ENCODE results near the gene ATP7A. TPM values are rescaled to one million over a fixed set of nuclear protein-coding genes. Genes with fewer than 3 reads are reported as not detected.
"Not testable (repeated sequence)": the region's sequence is repeated elsewhere in the genome, so short reads cannot be mapped to it uniquely, and the experiment has no call there.

The ATP7A gene
- polyA plus RNA-seq, 1 donor from 2014 or later = 6.2 TPM

- no peaks in the 10 kb centered on the region for H3K36me3 ChIP-seq (ENCODE audit: insufficient read depth, low read length)
- no peaks in the 10 kb centered on the region for H3K27me3 ChIP-seq (ENCODE audit: insufficient read depth, low read depth, low read length)
- no peaks in the 10 kb centered on the region for H4K20me1 ChIP-seq (ENCODE audit: insufficient read depth)
- H3K4me2 ChIP-seq (ENCODE audit: low read length) = no peak overlapping the region
- peaks cover 13% of the 10 kb centered on the region for H3K79me2 ChIP-seq (replicated peaks; ENCODE audit: insufficient read depth, low read length)
- no peak overlapping the region for H3K4me3 ChIP-seq (ENCODE audit: low read length)
- no peak overlapping the region for H2AFZ ChIP-seq (ENCODE audit: low read depth, low read length)
- H3K9me3 ChIP-seq (ENCODE audit: low read length) = no peaks in the 10 kb centered on the region
- no peak for TF ChIP-seq CTCF (IDR thresholded peaks at IDR 0.05; ENCODE audit: poor library complexity, severe bottlenecking)
- no peak for TF ChIP-seq RAD21 (conservative IDR thresholded peaks at IDR 0.05)
- no peak for TF ChIP-seq EZH2 (IDR thresholded peaks at IDR 0.05; ENCODE audit: borderline replicate concordance, insufficient read depth, low read length, poor library complexity, severe bottlenecking)
- no peak for TF ChIP-seq SMC3 (conservative IDR thresholded peaks at IDR 0.05; ENCODE audit: poor library complexity)
- no peak for TF ChIP-seq TAF1 (IDR thresholded peaks at IDR 0.05; ENCODE audit: low read depth)
- TF ChIP-seq EP300 (conservative IDR thresholded peaks at IDR 0.05; ENCODE audit: poor library complexity, severe bottlenecking) = no peak
- TF ChIP-seq, protein P1, sequence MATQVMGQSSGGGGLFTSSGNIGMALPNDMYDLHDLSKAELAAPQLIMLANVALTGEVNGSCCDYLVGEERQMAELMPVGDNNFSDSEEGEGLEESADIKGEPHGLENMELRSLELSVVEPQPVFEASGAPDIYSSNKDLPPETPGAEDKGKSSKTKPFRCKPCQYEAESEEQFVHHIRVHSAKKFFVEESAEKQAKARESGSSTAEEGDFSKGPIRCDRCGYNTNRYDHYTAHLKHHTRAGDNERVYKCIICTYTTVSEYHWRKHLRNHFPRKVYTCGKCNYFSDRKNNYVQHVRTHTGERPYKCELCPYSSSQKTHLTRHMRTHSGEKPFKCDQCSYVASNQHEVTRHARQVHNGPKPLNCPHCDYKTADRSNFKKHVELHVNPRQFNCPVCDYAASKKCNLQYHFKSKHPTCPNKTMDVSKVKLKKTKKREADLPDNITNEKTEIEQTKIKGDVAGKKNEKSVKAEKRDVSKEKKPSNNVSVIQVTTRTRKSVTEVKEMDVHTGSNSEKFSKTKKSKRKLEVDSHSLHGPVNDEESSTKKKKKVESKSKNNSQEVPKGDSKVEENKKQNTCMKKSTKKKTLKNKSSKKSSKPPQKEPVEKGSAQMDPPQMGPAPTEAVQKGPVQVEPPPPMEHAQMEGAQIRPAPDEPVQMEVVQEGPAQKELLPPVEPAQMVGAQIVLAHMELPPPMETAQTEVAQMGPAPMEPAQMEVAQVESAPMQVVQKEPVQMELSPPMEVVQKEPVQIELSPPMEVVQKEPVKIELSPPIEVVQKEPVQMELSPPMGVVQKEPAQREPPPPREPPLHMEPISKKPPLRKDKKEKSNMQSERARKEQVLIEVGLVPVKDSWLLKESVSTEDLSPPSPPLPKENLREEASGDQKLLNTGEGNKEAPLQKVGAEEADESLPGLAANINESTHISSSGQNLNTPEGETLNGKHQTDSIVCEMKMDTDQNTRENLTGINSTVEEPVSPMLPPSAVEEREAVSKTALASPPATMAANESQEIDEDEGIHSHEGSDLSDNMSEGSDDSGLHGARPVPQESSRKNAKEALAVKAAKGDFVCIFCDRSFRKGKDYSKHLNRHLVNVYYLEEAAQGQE (IDR thresholded peaks at IDR 0.05; ENCODE audit: borderline replicate concordance) = no peak
- TF ChIP-seq POLR2AphosphoS5 (IDR thresholded peaks at IDR 0.05) = no peak
- TF ChIP-seq MXI1 (conservative IDR thresholded peaks at IDR 0.05; ENCODE audit: poor library complexity, severe bottlenecking) = no peak
- H3F3A ChIP-seq (ENCODE audit: insufficient read depth, low read length, poor library complexity, severe bottlenecking) = no peaks in the 10 kb centered on the region
- no peaks in the 10 kb centered on the region for H3K9me2 ChIP-seq (ENCODE audit: insufficient read depth, low read length)
- no peak overlapping the region for H3K9ac ChIP-seq (ENCODE audit: low read length)
- no peak overlapping the region for H3K27ac ChIP-seq (ENCODE audit: low read length)
These were observed 6.9 kb downstream of the ATP7A start for GRCh38 chrX:77917294-77917933.

DNA sequence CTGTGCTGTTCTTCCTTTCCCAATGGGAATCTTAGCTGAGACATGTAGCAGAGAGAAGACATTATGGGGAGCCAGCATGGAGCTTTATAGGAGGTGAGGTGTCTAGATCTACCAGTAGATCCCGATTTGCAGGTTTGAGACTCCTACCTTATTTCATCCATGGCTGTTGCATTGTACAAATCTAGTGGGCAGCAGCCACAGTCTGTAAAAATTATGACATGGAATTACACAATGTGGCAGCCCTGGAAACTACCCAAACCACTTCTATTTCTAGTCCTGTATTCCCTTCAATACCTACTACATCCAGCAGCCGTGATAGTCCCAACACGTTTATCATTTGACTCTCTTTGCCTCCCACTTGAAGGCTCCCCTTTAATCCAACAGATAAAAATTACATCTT, 8.1 kb downstream of the ATP7A start:
- Histone ChIP-seq H3K27ac (ENCODE audit: low read length) (no peak overlapping the region), H3K9me3 (ENCODE audit: low read length) (no peaks in the 10 kb centered on the region), H3K4me3 (ENCODE audit: low read length) (no peak overlapping the region), H3K27me3 (ENCODE audit: insufficient read depth, low read depth, low read length) (no peaks in the 10 kb centered on the region), H3K9ac (ENCODE audit: low read length) (no peak overlapping the region), H3F3A (ENCODE audit: insufficient read depth, low read length, poor library complexity, severe bottlenecking) (no peaks in the 10 kb centered on the region), H4K20me1 (ENCODE audit: insufficient read depth) (no peaks in the 10 kb centered on the region), H3K36me3 (ENCODE audit: insufficient read depth, low read length) (no peaks in the 10 kb centered on the region), H2AFZ (ENCODE audit: low read depth, low read length) (no peak overlapping the region), H3K9me2 (ENCODE audit: insufficient read depth, low read length) (no peaks in the 10 kb centered on the region), H3K79me2 (replicated peaks; ENCODE audit: insufficient read depth, low read length) (peaks cover 1% of the 10 kb centered on the region), H3K4me2 (ENCODE audit: low read length) (no peak overlapping the region)
- TF ChIP-seq TAF1 (IDR thresholded peaks at IDR 0.05; ENCODE audit: low read depth) = no peak
- TF ChIP-seq EP300 (conservative IDR thresholded peaks at IDR 0.05; ENCODE audit: poor library complexity, severe bottlenecking) = no peak
- no peak for TF ChIP-seq RAD21 (conservative IDR thresholded peaks at IDR 0.05)
- no peak for TF ChIP-seq SMC3 (conservative IDR thresholded peaks at IDR 0.05; ENCODE audit: poor library complexity)
- no peak for TF ChIP-seq EZH2 (IDR thresholded peaks at IDR 0.05; ENCODE audit: borderline replicate concordance, insufficient read depth, low read length, poor library complexity, severe bottlenecking)
- TF ChIP-seq, protein P1 (IDR thresholded peaks at IDR 0.05; ENCODE audit: borderline replicate concordance) = no peak
- TF ChIP-seq MXI1 (conservative IDR thresholded peaks at IDR 0.05; ENCODE audit: poor library complexity, severe bottlenecking) = no peak
- no peak for TF ChIP-seq CTCF (IDR thresholded peaks at IDR 0.05; ENCODE audit: poor library complexity, severe bottlenecking)

DNA sequence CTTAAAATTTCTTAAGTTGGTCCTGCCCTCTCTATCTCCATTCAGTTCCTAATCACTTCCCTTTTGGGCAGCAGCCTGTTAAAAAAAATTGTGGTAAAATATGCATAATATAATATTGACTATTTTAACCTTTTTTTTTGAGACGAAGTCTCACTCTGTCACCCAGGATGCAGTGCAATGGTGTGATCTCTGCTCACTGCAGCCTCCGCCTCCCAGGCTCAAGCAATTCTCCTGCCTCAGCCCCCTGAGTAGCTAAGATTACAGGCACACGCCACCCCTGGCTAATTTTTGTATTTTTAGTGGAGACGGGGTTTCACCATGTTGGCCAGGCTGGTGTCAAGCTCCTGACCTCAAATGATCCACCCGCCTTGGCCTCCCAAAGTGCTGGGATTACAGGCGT, 8.9 kb downstream of the ATP7A start:
- H3K4me2 ChIP-seq (ENCODE audit: low read length); H3K9me2 ChIP-seq (ENCODE audit: insufficient read depth, low read length); H3K4me3 ChIP-seq (ENCODE audit: low read length): not testable (repeated sequence)

More for the DNA sequence above, 8.9 kb downstream of the ATP7A start:
- not testable (repeated sequence) for H3K79me2 ChIP-seq (replicated peaks; ENCODE audit: insufficient read depth, low read length); H3K36me3 ChIP-seq (ENCODE audit: insufficient read depth, low read length); H3K27ac ChIP-seq (ENCODE audit: low read length); H3K27me3 ChIP-seq (ENCODE audit: insufficient read depth, low read depth, low read length); H2AFZ ChIP-seq (ENCODE audit: low read depth, low read length); H3K9me3 ChIP-seq (ENCODE audit: low read length); H4K20me1 ChIP-seq (ENCODE audit: insufficient read depth); H3F3A ChIP-seq (ENCODE audit: insufficient read depth, low read length, poor library complexity, severe bottlenecking); H3K9ac ChIP-seq (ENCODE audit: low read length)

All from neural cell (in vitro differentiated cells).